EH (cell line): ENCODE results near the gene EMP2.
"Not testable (repeated sequence)": the region's sequence is repeated elsewhere in the genome, so short reads cannot be mapped to it uniquely, and the experiment has no call there.

ENCODE experiments used
- DNase-seq: peaks from one replicate; pipeline ENCODE4 v3.0.0-alpha.2; 2015; ENCODE audit warnings: low read depth

EMP2 gene

DNA sequence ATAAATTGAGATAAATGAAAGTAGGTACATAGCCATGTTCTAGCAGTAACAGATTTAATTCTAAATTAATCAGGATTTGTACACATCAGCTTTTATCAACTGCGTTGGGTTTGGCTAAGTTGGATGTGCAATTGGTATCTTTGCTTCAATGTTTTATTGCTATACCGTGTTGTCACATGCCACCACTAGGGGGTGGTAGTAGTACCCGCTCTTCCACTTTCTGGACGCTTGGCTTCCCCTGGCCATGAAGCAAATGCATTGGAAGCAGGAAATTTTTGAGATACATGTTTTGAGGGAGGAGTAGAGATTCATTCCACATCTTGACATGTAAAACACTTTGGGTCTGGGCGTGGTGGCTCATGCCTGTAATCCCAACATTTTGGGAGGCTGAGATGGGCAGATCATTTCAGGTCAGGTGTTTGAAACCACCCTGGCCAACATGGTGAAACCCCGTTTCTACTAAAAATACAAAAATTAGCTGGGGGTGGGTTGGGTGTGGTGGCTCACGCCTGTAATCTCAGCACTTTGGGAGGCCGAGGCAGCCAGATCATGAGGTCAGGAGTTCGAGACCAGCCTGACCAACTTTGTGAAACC, 58.6 kb downstream of the EMP2 start:
- DNase-seq, result peak; percentile 76

DNA sequence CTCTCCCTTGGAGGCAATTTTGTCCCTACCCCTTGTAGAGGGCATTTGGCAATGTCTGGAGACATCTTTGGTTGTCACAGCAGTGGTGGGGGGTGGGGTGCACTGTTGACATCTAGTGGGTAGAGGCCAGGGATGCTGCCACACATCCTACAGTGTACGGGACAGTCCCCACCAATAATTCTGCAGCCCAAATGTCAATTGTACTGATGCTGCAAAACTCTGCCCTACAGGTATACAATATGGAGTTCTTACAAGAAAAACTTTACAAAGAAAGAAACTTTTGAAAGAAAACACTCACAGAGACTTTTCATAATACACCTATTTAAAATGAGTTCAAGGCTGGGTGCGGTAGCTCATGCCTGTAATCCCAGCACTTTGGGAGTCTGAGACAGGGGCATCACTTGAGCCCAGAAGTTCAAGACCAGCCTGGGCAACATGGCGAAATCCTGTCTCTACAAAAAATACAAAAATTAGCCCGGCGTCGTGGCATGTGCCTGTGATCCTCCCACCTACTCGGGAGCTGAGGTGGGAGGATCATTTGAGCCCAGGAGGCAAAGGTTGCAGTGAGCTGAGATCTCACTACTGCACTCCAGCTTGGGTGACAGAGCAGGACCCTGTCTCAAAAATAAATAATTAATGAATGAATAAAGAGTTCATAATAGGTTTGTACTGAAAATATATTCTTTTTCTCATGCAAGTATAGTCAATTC, 59.4 kb downstream of the EMP2 start:
- DNase-seq, result no peak

DNA sequence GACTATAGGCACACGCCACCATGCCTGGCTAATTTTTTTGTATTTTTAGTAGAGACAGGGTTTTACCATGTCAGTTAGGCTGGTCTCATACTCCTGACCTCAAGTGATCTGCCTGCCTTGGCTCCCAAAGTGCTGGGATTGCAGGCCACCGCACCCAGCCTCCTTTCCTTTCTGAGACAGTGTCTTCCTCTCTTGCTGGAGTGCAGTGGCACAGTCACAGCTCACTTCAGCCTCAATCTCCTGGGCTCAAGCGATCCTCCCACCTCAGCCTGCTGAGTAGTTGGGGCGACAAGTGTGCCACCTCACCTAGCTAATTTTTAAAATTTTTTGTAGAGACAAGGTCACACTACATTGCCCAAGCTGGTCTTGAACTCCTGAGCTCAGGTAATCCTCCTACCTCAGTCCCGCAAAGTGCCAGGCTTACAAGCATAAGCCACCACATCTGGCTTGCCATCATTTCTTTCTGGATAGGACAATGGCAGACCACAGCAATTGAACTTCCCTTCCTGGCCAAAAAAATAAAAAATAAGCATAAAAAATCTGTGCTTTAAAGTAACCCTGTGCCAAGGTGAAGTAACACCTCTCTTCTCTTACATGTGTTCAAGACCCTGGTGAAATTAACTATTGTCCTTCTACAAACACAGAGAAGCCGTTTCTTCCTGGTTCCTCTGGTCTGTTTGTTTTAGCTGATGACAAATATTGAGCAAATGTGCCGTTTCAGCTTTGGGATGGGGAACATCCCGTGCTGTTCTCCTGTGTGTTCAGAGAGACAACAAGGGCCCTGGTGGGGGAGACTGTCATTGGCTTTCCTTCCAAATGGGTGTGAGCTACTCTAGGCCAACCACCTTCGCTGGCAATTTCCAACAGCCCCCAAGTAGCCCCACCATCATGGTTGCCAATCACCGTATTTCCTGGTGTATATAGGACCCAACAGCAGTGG, 60.2 kb downstream of the EMP2 start:
- DNase-seq, result no peak

DNA sequence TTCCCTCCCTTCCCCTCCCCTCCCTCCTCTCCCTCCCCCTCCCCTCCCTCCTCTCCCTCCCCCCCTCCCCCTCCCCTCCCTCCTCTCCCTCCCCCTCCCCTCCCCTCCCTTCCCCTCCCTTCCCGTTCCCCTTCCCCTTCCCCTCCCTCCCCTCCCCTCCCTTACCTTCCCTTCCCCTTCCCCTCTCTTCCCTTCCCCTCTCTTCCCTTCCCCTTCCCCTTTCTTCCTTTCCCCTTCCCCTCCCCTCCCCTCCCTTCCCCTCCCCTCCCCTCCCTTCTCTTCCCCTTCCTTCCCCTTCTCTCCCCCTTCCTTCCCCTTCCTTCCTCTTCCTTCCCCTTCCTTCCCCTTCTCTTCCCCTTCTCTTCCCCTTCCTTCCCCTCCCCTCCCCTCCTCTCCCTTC, 61.1 kb downstream of the EMP2 start:
- no peak for DNase-seq

DNA sequence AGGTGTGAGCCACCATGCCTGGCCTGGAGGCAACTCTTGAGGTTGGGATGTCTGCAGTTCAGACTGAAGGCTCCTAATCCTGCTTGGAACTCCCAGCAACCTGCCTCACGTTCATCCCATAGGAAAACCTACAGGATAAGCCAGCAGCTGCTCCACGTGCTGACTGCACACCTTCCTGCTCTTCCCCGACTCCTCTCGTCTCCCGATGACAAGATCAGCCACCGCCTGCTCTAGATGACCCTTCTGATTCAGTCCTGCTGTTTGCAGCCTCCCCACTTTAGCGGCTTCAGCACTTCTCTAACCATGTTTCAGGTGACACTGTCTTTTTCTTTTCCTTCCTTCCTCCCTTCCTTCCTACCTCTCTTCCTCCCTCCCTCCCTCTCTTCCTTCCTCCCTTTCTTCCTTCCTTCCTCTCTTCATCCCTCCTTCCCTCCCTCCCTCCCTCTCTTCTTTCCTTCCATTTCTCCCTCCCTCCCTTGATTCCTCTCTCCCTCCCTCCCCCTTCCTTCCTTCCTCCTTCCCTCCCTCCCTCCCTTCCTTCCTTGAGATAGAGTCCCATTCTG, 61.8 kb downstream of the EMP2 start:
- no peak for DNase-seq

DNA sequence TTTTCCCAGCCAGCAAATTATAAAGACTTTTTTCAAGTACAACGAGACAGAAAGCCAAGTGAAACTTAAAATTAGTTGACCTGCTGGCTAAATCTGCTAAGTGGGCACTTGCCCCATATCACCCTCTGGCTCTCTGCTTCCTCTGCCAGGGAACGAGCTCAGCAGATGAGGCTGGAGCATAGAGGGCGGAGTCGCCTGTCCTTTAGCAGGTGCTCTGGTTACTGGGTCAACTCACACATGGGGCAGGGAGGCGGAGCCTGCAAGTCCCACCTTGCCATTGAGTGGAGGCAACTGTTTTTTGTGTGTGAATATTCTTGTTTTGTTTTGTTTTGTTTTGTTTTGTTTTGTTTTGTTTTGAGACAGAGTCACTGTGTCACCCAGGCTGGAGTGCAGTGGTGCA, 62.5 kb downstream of the EMP2 start:
- no peak for DNase-seq

DNA sequence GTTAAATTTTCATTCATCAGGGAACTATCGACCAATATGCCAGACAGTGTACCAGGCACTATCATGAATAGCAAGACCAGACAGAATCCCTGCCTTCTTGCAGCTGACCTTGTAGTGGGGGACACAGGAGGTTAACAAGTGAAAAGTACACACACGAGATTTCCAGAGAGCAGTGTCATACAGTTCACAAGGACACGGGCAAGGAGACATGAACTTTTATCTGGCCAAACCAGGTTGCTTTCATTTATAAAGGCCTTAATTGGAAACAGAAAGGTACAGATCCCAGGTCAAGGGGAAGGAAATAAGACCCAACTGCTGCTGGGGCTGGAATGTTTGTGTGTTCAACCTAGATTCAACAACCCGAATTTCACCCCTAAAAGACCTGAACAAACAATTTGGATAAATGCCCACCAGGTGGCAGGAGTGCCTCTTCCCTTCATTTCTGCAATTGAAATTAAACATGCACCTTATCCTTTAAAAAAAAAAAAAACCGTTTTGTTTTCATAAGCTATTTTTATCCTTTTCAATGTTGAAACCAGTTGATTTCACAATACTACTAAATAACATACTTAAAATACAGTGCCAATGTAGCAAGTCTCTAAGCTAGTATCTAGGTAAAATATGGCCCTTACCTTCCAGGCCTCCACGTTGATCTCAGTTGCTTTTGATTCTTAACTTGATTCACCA, 65.9 kb downstream of the EMP2 start:
- peak; percentile 70 for DNase-seq

DNA sequence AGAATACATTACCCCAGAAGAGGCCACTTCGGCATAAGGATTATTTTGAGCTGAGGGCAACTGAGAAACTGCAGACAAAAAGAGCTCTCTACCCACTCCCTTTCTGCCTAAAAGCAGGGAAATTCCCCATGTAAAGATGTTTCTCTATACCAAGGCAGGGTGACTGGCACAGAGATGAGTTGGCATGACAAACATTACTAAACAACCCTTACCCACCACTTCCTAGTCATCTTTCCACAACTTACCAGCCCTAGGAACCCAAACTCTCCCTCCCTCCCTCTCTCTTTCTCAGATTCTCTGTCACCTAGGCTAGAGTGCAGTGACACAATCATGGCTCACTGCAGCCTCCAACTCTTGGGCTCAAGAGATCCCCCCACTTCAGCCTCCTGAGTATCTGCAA, 68.6 kb downstream of the EMP2 start:
- no peak for DNase-seq

DNA sequence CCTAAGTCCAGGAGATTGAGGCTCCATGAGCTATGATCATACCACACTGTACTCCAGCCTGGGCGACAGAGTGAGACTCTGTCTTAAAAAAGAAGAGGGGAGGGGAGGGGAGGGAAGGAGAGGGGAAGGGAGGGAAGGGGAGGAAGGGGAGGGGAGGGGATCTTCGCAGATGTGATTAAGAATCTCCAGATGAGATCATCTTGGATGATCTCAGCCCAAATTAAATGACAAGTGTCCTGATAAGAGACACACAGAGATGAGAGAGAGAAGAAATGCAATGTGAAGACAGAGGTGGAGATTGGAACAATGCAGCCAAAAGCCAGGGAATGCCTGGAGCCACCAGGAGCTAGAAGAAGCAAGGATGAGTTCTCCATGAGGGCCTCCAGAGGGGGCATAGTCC, 70.1 kb downstream of the EMP2 start:
- no peak for DNase-seq

DNA sequence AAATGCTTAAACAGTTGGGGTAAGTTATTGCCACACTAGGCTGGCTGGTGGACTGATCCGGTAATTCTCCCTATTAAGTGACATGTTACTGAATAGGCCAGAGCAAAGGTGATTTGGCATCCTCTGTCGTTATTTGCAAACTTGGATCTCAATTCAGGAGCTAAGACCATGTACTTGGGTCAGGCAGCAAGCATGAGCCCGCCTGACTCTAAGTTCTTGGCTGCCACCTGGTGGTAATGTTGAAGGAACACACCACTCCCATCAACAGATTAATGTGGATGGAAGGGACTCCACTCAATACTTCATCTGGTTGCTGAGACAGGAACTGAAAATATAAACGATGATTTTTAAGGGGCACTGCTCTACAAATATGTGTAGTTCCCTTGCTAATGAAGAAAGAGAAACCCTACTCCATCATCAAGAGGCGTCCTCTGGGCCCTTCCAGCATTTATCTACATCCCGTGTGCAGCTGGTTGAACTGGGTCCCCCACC, 70.8 kb downstream of the EMP2 start:
- peak; percentile 80 for DNase-seq

DNA sequence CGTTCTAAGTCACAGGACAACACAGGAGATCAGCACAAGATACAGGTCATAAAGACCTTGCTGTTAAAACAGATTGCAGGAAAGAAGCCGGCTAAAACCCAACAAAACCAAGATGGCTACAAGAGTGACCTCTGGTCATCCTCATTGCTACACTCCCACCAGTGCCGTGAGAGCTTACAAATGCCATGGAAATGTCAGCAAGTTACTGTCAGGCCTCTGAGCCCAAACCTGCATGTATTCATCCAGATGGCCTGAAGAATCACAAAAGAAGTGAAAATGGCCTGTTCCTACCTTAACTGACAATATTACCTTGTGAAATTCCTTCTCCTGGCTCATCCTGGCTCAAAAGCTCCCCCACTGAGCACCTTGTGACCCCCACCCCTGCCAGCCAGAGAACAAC, 75.1 kb downstream of the EMP2 start:
- not testable (repeated sequence) for DNase-seq

DNA sequence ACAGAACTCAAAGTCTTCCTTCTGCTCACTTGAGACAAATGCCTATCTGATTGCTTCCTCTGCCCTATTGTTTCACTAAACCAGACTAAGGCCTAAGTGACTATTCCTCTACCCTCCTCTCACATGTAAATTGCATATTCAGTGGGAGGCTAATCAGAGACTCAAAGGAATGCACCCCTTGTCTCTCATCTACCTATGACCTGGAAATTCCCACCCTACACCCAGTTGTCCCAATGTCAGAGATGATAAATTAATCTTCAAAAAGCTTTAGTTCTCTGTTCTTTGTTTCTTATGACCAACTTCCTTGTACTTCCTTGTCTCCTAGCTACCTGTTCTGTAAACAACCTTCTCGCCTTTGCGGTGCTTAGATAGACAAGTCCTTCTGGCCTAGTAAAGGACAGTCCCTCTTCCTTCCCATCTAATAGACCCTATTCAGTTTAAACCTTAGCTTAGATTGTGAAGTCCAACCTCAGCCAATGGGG, 76.0 kb downstream of the EMP2 start:
- DNase-seq, result no peak

DNA sequence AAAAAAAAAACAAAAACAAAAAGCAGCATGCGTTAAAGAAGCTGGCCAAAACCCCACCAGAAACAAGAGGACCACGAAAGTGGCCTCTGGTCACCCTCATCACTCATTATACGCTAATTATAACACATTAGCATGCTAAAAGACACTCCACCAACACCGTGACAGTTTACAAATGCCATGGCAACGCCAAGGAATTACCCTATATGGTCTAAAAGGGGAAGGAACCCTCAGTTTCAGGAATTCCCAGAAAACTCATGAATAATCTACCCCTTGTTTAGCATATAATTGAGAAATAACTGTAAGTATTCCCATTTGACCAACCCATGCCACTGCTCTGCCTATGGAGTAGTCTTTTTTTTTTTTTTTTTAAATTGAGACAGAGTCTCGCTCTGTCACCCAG, 77.6 kb downstream of the EMP2 start:
- no peak for DNase-seq

DNA sequence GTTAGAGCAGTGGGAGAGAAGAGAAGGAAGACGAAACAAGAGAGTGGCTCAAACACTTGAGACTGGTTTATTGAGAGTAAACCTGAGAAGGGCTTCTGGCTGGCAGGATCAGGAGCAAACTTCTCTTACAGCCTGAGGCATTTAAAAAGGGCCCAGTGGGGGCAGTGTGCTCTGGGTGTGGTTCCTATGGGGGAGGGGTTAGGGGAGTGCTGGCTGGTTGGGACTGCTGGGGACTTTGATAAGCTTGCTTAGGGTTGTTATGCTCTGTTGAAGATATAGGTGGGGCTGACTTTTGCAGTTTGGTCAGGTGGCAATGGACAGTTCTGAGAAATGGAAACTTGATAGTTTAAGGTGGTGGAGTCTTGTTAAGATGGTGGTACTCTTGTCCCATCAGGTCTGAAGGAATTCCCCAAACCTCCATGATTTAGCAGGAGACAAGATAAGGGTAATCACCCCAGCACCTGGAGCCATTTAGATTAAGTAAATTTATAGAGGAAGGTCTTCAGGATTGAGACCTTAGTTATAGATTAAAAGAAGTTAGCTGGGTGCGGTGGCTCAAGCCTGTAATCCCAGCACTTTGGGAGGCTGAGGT, 79.3 kb downstream of the EMP2 start:
- DNase-seq, result no peak

DNA sequence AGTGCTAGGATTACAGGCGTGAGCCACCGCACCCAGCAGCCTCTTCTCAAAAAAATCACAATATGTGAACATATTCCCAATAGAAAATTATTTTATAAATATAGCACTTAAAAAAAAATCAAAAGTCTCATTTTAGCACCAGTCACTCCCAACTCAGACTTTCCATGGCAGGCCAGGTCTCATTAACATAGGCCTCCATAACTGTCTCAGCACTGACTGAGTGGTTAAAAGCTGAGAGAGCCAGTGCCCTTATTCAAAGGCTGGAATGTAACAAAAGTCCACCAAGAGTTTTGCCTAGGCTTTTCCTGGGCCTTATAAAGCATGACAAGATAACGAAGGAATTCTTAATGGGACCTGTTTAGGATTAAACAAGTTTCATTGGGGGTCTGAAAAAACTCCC, 79.8 kb downstream of the EMP2 start:
- no peak for DNase-seq

DNA sequence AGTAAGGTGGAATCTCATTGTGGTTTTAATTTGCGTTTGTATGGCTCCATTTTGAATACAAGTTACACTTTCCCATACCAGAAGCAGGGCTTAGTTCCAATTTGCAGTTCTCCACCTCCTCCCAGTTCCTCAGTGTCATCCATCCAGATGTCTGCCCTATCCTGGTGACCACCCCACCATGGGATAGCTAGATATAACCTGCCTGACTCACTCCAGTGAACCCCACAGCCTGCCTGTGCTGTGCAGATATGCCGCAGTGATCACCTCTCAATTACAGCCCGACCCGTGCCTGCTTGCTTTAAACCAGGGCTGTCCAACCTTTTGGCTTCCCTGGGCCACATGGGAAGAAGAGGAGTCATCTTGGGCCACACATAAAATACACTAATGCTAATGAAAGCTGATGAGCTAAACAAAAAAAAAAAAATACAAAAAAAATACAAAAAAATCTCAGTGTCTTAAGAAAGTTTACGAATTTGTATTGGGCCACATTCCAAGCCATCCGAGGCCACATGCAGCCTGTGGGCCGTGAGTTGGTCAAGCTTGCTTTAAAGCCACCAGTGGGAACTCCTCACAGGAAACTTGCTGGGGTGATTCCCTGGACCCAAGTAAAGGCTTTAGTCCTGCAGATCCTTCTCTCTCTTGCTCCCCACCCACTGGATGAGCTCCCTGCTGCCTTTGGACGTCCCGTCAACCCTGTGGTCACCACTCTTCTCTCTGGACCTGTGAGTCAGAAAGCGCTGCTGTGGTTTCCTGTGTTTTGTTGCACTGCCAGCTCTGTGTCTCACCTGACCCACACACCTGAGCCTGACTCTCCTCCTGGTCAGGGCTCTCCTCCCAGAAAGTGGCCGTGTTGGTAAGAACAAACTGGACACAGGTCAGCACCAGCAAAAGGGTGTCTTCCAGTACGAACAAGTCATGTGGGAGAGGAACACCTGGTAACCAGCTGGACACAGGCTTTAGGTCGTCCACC, 83.0 kb downstream of the EMP2 start:
- DNase-seq, result no peak

DNA sequence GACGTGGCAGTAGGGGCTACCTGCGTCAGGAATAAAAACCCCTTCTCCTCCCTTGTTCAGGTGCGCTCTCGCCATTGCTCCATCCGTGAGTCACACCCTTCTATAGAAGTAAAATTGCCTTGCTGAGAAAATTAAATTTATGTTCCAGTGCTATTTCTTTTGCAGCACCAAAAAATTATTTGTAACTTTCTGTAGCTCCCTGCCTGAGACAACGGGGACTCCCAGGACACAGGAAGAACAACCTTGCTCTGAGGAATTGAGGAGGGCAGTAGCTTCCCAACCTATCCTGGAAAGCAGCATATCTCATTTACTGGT, 85.4 kb downstream of the EMP2 start:
- DNase-seq, result no peak

DNA sequence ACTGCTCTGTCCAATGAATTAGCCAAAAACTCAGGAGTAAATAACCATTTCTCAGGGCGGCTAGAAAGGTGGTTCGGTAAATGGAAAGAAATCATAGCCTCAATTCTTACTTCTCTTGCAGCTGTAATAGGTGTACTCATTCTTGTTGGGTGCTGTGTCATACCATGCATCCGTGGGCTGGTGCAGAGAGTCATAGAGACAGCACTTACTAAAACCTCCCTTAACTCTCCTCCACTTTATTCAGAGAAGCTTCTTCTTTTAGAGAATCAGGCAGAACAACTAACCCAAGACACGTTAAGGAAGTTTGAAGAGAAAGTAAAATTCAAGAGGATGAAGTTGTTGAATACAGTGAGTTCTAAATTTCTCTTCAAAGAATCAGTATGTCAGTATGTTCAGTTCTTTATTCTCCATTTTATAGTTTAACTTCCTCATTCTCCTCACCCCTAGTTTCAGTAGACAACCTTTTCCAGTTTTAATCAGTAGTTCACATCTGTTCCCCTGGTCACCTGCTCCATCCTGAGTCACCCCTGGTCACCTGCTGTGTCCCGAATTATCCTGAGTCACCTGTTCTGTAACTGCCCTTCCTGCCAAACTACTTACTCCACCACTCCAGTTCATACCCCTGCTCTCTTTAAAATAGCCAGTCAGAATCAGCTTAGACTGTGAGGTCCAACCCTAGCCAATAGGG, 85.9 kb downstream of the EMP2 start:
- no peak for DNase-seq

DNA sequence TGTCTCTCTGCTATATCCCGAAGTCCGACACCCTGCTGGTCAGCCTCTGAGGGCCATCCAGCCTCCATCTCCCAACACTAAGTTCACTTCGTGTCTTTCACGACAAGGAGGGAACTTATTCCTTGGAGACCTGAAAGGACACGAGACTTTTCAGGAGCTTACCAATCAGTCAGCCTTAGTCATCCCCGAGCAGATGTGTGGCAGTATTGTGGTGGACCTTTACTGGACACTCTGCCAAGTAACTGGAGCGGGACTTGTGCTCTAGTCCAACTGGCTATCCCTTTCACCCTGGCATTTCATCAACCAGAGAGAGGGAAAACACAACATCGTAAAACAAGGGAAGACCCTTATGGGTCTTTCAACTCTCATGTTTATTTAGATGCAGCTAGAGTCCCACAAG, 87.1 kb downstream of the EMP2 start:
- no peak for DNase-seq

DNA sequence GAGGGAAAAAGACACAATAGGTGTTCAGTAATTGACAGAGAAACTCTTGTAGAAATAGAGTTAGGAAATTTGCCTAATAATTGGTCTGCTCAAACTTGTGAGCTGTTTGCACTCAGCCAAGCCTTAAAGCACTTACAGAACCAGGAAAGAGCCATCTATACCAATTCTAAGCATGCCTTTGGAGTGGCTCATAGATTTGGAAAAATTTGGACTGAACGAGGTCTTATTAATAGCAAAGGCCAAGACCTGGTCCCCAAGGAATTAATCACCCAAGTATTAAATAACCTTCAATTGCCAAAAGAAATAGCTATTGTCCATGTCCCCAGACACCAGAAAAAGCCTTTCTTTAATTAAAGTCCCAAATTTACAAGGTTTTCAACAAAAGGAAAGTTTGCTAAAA, 90.3 kb downstream of the EMP2 start:
- DNase-seq, result peak; percentile 33
